K562 (cell line): Measurements from ENCODE around the gene NME2. TPM values are rescaled to one million over a fixed set of nuclear protein-coding genes. Genes with fewer than 3 reads are reported as not detected.

ENCODE experiments used
- ATAC-seq: fragments of 200-7000 bp; cut with Tn5 transposase; 3 replicates; pipeline ENCODE4 v1.9.1; 2020; ENCODE audit warnings: moderate library complexity
- BruUV-seq: library from RNA; stranded (reverse); fragments of 400-500 nt; replicated peaks from 2 replicates; lab custom pipeline; 2021; lab: Mats Ljungman, UMichigan
- CTCF ChIA-PET: fragments of 300-600 bp; formaldehyde crosslinking; extraction: SDS; loops from one replicate; lab custom pipeline; 2021; ENCODE audit warnings: low intra/inter-chr PET ratio; lab: Yijun Ruan, JAX
- POLR2A ChIA-PET: fragments of 300-600, 350-650 bp; sonication (Branson Sonifier 250); formaldehyde crosslinking; extraction: SDS; loops from one replicate; lab custom pipeline; 2021; ENCODE audit warnings: antibody characterized with exemption, inconsistent platforms; lab: Yijun Ruan, JAX
- DNase-seq, 4 experiments: peaks; one replicate each; pipeline versions ENCODE4 v3.0.0 to v3.0.0-alpha.2; 2011 to 2018; ENCODE audit warnings: low spot score in 3 of 4, mixed read lengths in 3 of 4; ENCODE audit errors: extremely low read depth in 1 of 4
- FAIRE-seq: peaks from 2 replicates; lab custom pipeline; 2011; peaks lifted over from hg19 to GRCh38; lab: Jason Lieb, UNC
- H2AFZ ChIP-seq: 2 replicates; pipeline ENCODE4 v1.6.0; 2011; ENCODE audit warnings: low read depth, low read length, control low read depth, inconsistent platforms
- H3K27ac ChIP-seq: fragments of 200-600 bp; 3 replicates; pipeline ENCODE4 v1.8.0; 2011; ENCODE audit warnings: low read depth, mild to moderate bottlenecking, control low read depth, inconsistent platforms, low read length, moderate library complexity, mixed read lengths; ENCODE audit errors: extremely low read depth
- H3K27me3 ChIP-seq, 2 experiments: fragments of 300-600 bp in 1 of 2; 2 replicates in 1 of 2; 3 replicates in 1 of 2; pipeline versions ENCODE4 v1.6.0 to v1.8.0; 2011; ENCODE audit warnings: inconsistent platforms in 2 of 2, low read length in 2 of 2, mild to moderate bottlenecking in 1 of 2, mixed read lengths in 1 of 2, moderate library complexity in 1 of 2; ENCODE audit not compliant: control insufficient read depth in 2 of 2, insufficient read depth in 2 of 2
- H3K36me3 ChIP-seq: fragments of 300-600 bp; 3 replicates; pipeline ENCODE4 v1.8.0; 2011; ENCODE audit warnings: mild to moderate bottlenecking, low read length, inconsistent platforms; ENCODE audit not compliant: control insufficient read depth, insufficient read depth
- H3K4me1 ChIP-seq, 2 experiments: fragments of 200-600 bp in 1 of 2; replicated peaks in 1 of 2; 2 replicates in 1 of 2; 3 replicates in 1 of 2; pipeline versions ENCODE4 v1.5.1 to v1.8.0; 2011; ENCODE audit warnings: inconsistent platforms in 2 of 2, low read length in 2 of 2, mild to moderate bottlenecking in 1 of 2, mixed read lengths in 1 of 2, moderate library complexity in 1 of 2; ENCODE audit not compliant: control insufficient read depth in 2 of 2, insufficient read depth in 2 of 2
- H3K4me2 ChIP-seq: 2 replicates; pipeline ENCODE4 v1.6.1; 2011; ENCODE audit warnings: low read length, control low read depth, inconsistent platforms, mixed read lengths; ENCODE audit not compliant: insufficient read depth
- H3K4me3 ChIP-seq: fragments of 200-600 bp; sonication (generic), shearing (Covaris generic); 2 replicates; pipeline ENCODE4 v1.5.1; 2016; ENCODE audit warnings: control low read depth, inconsistent platforms
- H3K79me2 ChIP-seq: fragments of 200-600 bp; 3 replicates; pipeline ENCODE4 v1.8.0; 2011; ENCODE audit warnings: low read length, inconsistent platforms; ENCODE audit not compliant: control insufficient read depth, insufficient read depth
- H3K9ac ChIP-seq, 2 experiments: 2 replicates each; pipeline versions ENCODE4 v1.6.0 to v1.6.1; 2011; ENCODE audit warnings: low read depth in 2 of 2, low read length in 2 of 2, control low read depth in 1 of 2, inconsistent platforms in 1 of 2, mild to moderate bottlenecking in 1 of 2, mixed read lengths in 1 of 2; ENCODE audit not compliant: insufficient read depth in 1 of 2
- H3K9me1 ChIP-seq: one replicate; pipeline ENCODE4 v1.6.0; 2011; ENCODE audit warnings: inconsistent platforms, mild to moderate bottlenecking, low read length, moderate library complexity; ENCODE audit not compliant: control insufficient read depth, insufficient read depth
- H3K9me3 ChIP-seq: replicated peaks from 2 replicates; pipeline ENCODE4 v1.5.1; 2011; ENCODE audit warnings: low read depth, low read length, inconsistent platforms; ENCODE audit not compliant: control insufficient read depth, insufficient read depth
- H4K20me1 ChIP-seq: replicated peaks from 2 replicates; pipeline ENCODE4 v1.6.1; 2011; ENCODE audit warnings: low read length, inconsistent platforms, mixed read lengths; ENCODE audit not compliant: control insufficient read depth, insufficient read depth
- C11orf30 ChIP-seq: fragments of 450-650 bp; IDR thresholded peaks from 2 replicates; pipeline ENCODE4 v1.6.1; 2016; ENCODE audit warnings: low read depth, mild to moderate bottlenecking
- EP400 ChIP-seq: fragments of 450-650 bp; IDR thresholded peaks from 2 replicates; pipeline ENCODE4 v1.6.1; 2017; ENCODE audit warnings: antibody characterized with exemption, mild to moderate bottlenecking, moderate library complexity
- ESRRB ChIP-seq: fragments of 250-450 bp; sonication (Bioruptor Pico); IDR thresholded peaks from 2 replicates; pipeline ENCODE4 v1.5.0; 2020; ENCODE audit warnings: mild to moderate bottlenecking, moderate library complexity, borderline replicate concordance
- GTF2E2 ChIP-seq: fragments of 200-800 bp; sonication (Bioruptor generic); IDR thresholded peaks from 2 replicates; pipeline ENCODE4 v1.6.1; 2016; ENCODE audit warnings: missing genetic modification characterization, missing compliant biosample characterization
- HNRNPH1 ChIP-seq: fragments of 200-400 bp; formaldehyde crosslinking; optimal IDR thresholded peaks from 2 replicates; pipeline ENCODE3; 2017; ENCODE audit warnings: low read depth, mild to moderate bottlenecking, low read length, moderate library complexity
- ILK ChIP-seq: fragments of 450-650 bp; IDR thresholded peaks from 2 replicates; pipeline ENCODE4 v1.6.1; 2016; ENCODE audit warnings: missing genetic modification characterization, low read depth, mild to moderate bottlenecking, missing compliant biosample characterization, moderate library complexity, borderline replicate concordance
- KHSRP ChIP-seq: fragments of 450-650 bp; IDR thresholded peaks from 2 replicates; pipeline ENCODE4 v1.6.1; 2017
- MAFF ChIP-seq: IDR thresholded peaks from 2 replicates; pipeline ENCODE4 v1.6.1; 2012; ENCODE audit warnings: low read length, improper control_type of control experiment
- MAFG ChIP-seq: fragments of 450-650 bp; conservative IDR thresholded peaks from 2 replicates; pipeline ENCODE4 v1.6.1; 2016; ENCODE audit warnings: missing genetic modification characterization, missing compliant biosample characterization
- MCM7 ChIP-seq, 2 experiments: fragments of 450-650 bp; IDR thresholded peaks; 2 replicates each; pipeline ENCODE4 v1.6.1; 2016 to 2018
- MED1 ChIP-seq: sonication (generic); formaldehyde crosslinking; IDR thresholded peaks from 2 replicates; pipeline ENCODE4 v1.8.1; 2023; ENCODE audit warnings: missing genetic modification reagents, borderline replicate concordance
- MTA1 ChIP-seq: fragments of 450-650 bp; IDR thresholded peaks from 2 replicates; pipeline ENCODE4 v1.6.1; 2017; ENCODE audit warnings: borderline replicate concordance
- MTA3 ChIP-seq: fragments of 450-650 bp; formaldehyde crosslinking; IDR thresholded peaks from 2 replicates; pipeline ENCODE4 v1.6.1; 2017; ENCODE audit warnings: mild to moderate bottlenecking, borderline replicate concordance
- NCOA1 ChIP-seq: fragments of 450-650 bp; IDR thresholded peaks from 2 replicates; pipeline ENCODE4 v1.6.1; 2016; ENCODE audit warnings: low read depth
- NR4A1 ChIP-seq, 2 experiments: fragments of 250-450 bp in 1 of 2; fragments of 450-650 bp in 1 of 2; sonication (Bioruptor Pico) in 1 of 2; IDR thresholded peaks; 2 replicates each; pipeline versions ENCODE4 v1.4.0 to v1.6.1; 2016 to 2020; ENCODE audit warnings: mild to moderate bottlenecking in 2 of 2, missing compliant biosample characterization in 1 of 2, missing genetic modification characterization in 1 of 2, moderate library complexity in 1 of 2
- NUFIP1 ChIP-seq: fragments of 450-650 bp; IDR thresholded peaks from 2 replicates; pipeline ENCODE4 v1.6.1; 2018; ENCODE audit not compliant: partially characterized antibody
- POLR2G ChIP-seq: fragments of 200-400 bp; formaldehyde crosslinking; IDR thresholded peaks from 2 replicates; pipeline ENCODE4 v1.6.1; 2017; ENCODE audit warnings: low read depth, mild to moderate bottlenecking, antibody characterized with exemption, low read length, moderate library complexity
- PTBP1 ChIP-seq: fragments of 200-400 bp; formaldehyde crosslinking; IDR thresholded peaks from 2 replicates; pipeline ENCODE4 v1.6.1; 2017; ENCODE audit warnings: low read depth, low read length
- PTTG1 ChIP-seq: fragments of 450-650 bp; IDR thresholded peaks from 2 replicates; pipeline ENCODE4 v1.6.1; 2016; ENCODE audit warnings: low read depth, mild to moderate bottlenecking, missing genetic modification characterization, missing compliant biosample characterization
- RBM34 ChIP-seq: fragments of 200-400 bp; formaldehyde crosslinking; IDR thresholded peaks from 2 replicates; pipeline ENCODE4 v1.6.1; 2018; ENCODE audit warnings: low read length, borderline replicate concordance; ENCODE audit not compliant: insufficient read depth
- SIRT6 ChIP-seq: IDR thresholded peaks from one replicate; pipeline ENCODE4 v1.6.1; 2012; ENCODE audit warnings: low read depth, mild to moderate bottlenecking, control low read depth, inconsistent platforms, low read length, moderate library complexity
- ZNF316 ChIP-seq: fragments of 450-650 bp; IDR thresholded peaks from 2 replicates; pipeline ENCODE4 v1.6.1; 2016
- ZNF436 ChIP-seq: fragments of 250-450, 450-650 bp; sonication (Bioruptor Pico); formaldehyde crosslinking; IDR thresholded peaks from 2 replicates; pipeline ENCODE4 v1.7.0; 2020; ENCODE audit warnings: mild to moderate bottlenecking
- whole genome bisulfite sequencing: fragments of 100-300 bp; shearing (Covaris generic); methylation state at CpG from one replicate; pipeline ENCODE4 v1.1.6; 2016; ENCODE audit warnings: low coverage, mixed read lengths; ENCODE audit not compliant: insufficient coverage; ENCODE audit errors: missing lambda C conversion rate; 5-methylcytosine and 5-hydroxymethylcytosine counted together
- in situ Hi-C: fragments of 300-500 bp; cut with MboI; formaldehyde crosslinking; loops from 4 replicates; pipeline ENCODE4 v1.15.0; 2018; ENCODE audit warnings: inconsistent platforms, mixed read lengths
- intact Hi-C: fragments of 100-400 bp; cut with micrococcal nuclease; formaldehyde crosslinking; loops from 2 replicates; pipeline ENCODE4 v1.14.2; 2022
- polyA plus RNA-seq, 8 experiments: library from polyadenylated mRNA; depleted of rRNA in 4 of 8; stranded (reverse) in 5 of 8; unstranded in 3 of 8; fragments of >200 nt; fragmentation: Nextera tagmentation in 2 of 8; fragmentation: Illumina TruSeq in 1 of 8; extraction: Ambion mirVana in 2 of 8; extraction: Trizol in 1 of 8; gene quantifications; 2 replicates each; pipeline versions ENCODE4 v1.2.1 to v1.2.3, GENCODE V29; 2011 to 2014; ENCODE audit warnings: inconsistent platforms in 1 of 8, missing spikeins in 1 of 8
- total RNA-seq, 7 experiments: library from RNA; depleted of rRNA in 6 of 7; stranded (reverse); fragments of >200 nt in 6 of 7; fragmentation: Illumina TruSeq in 2 of 7; extraction: Trizol in 2 of 7; gene quantifications; 2 replicates each; pipeline versions ENCODE4 v1.2.1 to v1.2.3, GENCODE V29; 2011 to 2021; ENCODE audit warnings: low replicate concordance in 1 of 7
- TF ChIP-seq, protein P1 (sequence below): fragments of 250-450 bp; sonication (Bioruptor Pico); IDR thresholded peaks from 2 replicates; pipeline ENCODE4 v1.4.0; 2020; ENCODE audit warnings: borderline replicate concordance

Gene NME2
- total and polyA plus RNA-seq, 9 of the 15 experiments (the other 6 are each of a cell fraction or from before 2014, with no cell fraction given): 684 to 1,202 (median 924) TPM

DNA sequence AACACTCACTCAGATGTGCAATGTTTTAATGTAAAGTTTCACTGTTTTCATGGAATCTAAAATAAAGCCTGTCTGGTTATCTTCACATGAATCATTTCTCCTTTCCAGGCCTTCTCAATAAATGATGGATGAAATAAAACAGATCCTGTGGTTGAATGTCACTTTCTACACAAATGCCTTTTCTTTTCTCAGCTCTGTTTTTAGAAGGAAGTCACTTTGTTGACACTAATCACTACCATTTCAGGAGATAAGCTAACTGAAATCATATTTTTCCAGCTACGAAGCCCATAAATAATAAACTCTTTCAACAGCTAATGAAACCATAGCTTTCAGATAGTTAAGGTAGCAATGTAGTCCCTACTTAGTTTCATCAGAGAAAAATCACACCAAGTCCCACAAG lies 17.9 kb downstream of the NME2 start (continued):
- TF ChIP-seq MTA3: no peak
- TF ChIP-seq MCM7 (IDR thresholded peaks at IDR 0.05): no peak
- no peak for TF ChIP-seq HNRNPH1
- TF ChIP-seq GTF2E2 (tag): no peak
- no peak for TF ChIP-seq NR4A1 (CRISPR knock-in tag; IDR thresholded peaks at IDR 0.05)
- TF ChIP-seq NR4A1 (tag; IDR thresholded peaks at IDR 0.05): no peak
- no peak for TF ChIP-seq SIRT6
- TF ChIP-seq MTA1: no peak
- TF ChIP-seq ZNF436 (CRISPR knock-in tag): no peak
- TF ChIP-seq NUFIP1: no peak
- TF ChIP-seq, all 486 proteins: peak for 0

DNA sequence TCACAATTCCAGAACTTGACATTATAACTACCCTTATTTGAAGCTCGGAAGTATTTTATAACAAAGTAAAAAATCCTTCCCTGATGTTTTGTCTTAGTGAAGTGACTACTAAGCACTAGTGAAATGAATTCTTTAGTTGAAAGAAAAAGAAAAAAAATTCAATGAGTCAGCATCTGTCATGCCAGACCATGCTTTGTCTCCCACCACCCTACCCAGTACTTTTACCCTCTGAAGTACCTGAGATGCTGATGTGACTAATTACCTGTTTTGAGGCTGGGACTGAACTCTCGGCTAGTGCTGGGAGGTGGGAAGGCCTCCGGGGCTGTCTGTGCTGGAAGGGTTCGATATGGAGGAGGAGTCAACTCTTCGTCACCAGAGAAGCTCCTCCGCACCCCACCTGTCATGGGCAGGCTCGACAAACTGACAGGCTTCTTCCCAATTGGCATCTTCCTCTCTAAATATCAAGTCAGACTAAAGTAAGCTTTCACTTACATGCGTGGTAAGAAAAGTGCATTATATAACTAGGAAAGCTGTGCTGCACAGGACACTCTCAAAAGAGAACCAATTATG lies 19.6 kb downstream of the NME2 start:
- ATAC-seq (no peak), FAIRE-seq (no peak), DNase-seq (no peak)
- H3K36me3 ChIP-seq: peaks cover 71% of the 10 kb centered on the region
- H3K9me3 ChIP-seq: no peaks in the 10 kb centered on the region
- no peaks in the 10 kb centered on the region for H3K27me3 ChIP-seq
- H3K9ac ChIP-seq: no peak overlapping the region
- no peak overlapping the region for H3K27ac ChIP-seq
- H3K79me2 ChIP-seq: no peaks in the 10 kb centered on the region
- H2AFZ ChIP-seq: no peak overlapping the region
- ChIA-PET POLR2A (interaction anchor here (0.8 to 1.4 kb wide), 4 partner anchors 9 to 14 kb away, joined by 3 to 5 read pairs (median 4); no protein-coding TSS in a partner anchor), CTCF (no interaction called here)
- no TSS peak for BruUV-seq
- WGBS: 96% methylated on average over 8 of the region's 8 CpGs
- in situ Hi-C loops (no loop called here), intact Hi-C loops (no loop called here)
- H3K4me1 ChIP-seq: no peaks in the 10 kb centered on the region
- H3K4me2 ChIP-seq: no peak overlapping the region
- H3K4me3 ChIP-seq: no peak overlapping the region
- H4K20me1 ChIP-seq: no peaks in the 10 kb centered on the region
- H3K9me1 ChIP-seq: no peaks in the 10 kb centered on the region
- TF ChIP-seq PTBP1: no peak
- no peak for TF ChIP-seq NCOA1
- TF ChIP-seq KHSRP: no peak
- peak; percentile 44 for TF ChIP-seq MAFG (tag)
- TF ChIP-seq ZNF316: peak; percentile 85
- 0 out of 2 replicates have a peak, but pooled peaks have one; percentile 13 for TF ChIP-seq MAFF
- TF ChIP-seq ILK (tag): no peak
- no peak for TF ChIP-seq POLR2G
- TF ChIP-seq RBM34: no peak
- no peak for TF ChIP-seq MED1 (CRISPR knock-in tag)
- no peak for TF ChIP-seq PTTG1 (tag)
- TF ChIP-seq C11orf30: peak; percentile 71
- no peak for TF ChIP-seq EP400
- TF ChIP-seq, protein P1, sequence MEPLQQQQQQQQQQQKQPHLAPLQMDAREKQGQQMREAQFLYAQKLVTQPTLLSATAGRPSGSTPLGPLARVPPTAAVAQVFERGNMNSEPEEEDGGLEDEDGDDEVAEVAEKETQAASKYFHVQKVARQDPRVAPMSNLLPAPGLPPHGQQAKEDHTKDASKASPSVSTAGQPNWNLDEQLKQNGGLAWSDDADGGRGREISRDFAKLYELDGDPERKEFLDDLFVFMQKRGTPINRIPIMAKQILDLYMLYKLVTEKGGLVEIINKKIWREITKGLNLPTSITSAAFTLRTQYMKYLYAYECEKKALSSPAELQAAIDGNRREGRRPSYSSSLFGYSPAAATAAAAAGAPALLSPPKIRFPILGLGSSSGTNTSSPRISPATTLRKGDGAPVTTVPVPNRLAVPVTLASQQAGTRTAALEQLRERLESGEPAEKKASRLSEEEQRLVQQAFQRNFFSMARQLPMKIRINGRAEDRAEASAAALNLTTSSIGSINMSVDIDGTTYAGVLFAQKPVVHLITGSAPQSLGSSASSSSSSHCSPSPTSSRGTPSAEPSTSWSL: no peak
- TF ChIP-seq ESRRB (CRISPR knock-in tag): no peak
